ENCODE measurements around the gene SLC35B1. TPM values are rescaled to one million over a fixed set of nuclear protein-coding genes. Genes with fewer than 3 reads are reported as not detected.

Gene SLC35B1
- total RNA-seq, 3 donors from 2014 or later (not counting 1 experiment from before 2014, with no cell fraction given) = 74.0 to 121 (median 90.2) TPM

DNA sequence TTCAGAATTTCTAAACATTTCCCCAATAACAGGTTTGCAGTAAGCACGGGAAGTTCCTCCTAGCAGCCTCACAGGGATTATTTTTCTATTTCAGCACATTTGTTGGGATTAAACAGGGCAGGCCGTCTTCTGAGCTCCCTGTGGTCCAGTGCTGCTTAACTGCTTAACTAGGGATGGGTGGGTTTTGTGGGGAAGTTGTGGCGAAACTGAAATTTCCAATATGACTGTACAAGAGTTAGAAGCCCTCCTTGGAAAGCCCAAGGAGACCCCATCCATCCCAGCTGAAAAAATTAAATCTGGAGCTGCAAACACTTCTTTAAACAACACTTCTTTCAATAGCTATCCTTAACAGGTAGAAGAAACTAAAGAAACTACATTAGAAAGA, 33.9 kb upstream of the SLC35B1 start:
- intact Hi-C loops (cut with micrococcal nuclease) = no loop called here
- DNase-seq = no peak
- Histone ChIP-seq H3K9me3 (ENCODE audit: control insufficient read depth, insufficient read depth, low read length) (no peaks in the 10 kb centered on the region), H3K27ac (ENCODE audit: low read length) (peak overlapping the region; percentile 94), H3K36me3 (ENCODE audit: control insufficient read depth, insufficient read depth, low read length) (no peaks in the 10 kb centered on the region), H3K4me3 (ENCODE audit: low read length) (no peak overlapping the region), H3K27me3 (ENCODE audit: control insufficient read depth, insufficient read depth, low read length) (no peaks in the 10 kb centered on the region), H3K4me1 (ENCODE audit: control insufficient read depth, insufficient read depth, low read length) (peaks cover 90% of the 10 kb centered on the region)
- no peak for ATAC-seq
- Mint-ChIP-seq H3K4me1 (peaks cover 86 to 90% of the 10 kb centered on the region in 2 donors), H3K27me3 (ENCODE audit: low read depth in 2 of 2) (no peaks in the 10 kb centered on the region), H3K4me3 (peak overlapping the region; percentile 94), H3K9me3 (no peaks in the 10 kb centered on the region), H3K27ac (peak overlapping the region; percentile 99 to 100), H3K36me3 (no peaks in the 10 kb centered on the region)
- WGBS (ENCODE audit: insufficient coverage) = 15% methylated on average over 2 of the region's 3 CpGs
- TF ChIP-seq CTCF (IDR thresholded peaks at IDR 0.05) = no peak

GRCh38 chr17:49741009-49741691, 33.4 kb upstream of the SLC35B1 start:
- H3K27me3 Mint-ChIP-seq (ENCODE audit: low read depth in 2 of 2) = no peaks in the 10 kb centered on the region
- H3K4me3 Mint-ChIP-seq = peak overlapping the region; percentile 94
- Histone ChIP-seq H3K27me3 (ENCODE audit: control insufficient read depth, insufficient read depth, low read length) (no peaks in the 10 kb centered on the region), H3K36me3 (ENCODE audit: control insufficient read depth, insufficient read depth, low read length) (no peaks in the 10 kb centered on the region), H3K4me1 (ENCODE audit: control insufficient read depth, insufficient read depth, low read length) (peaks cover 90% of the 10 kb centered on the region), H3K27ac (ENCODE audit: low read length) (peak overlapping the region; percentile 94), H3K9me3 (ENCODE audit: control insufficient read depth, insufficient read depth, low read length) (no peaks in the 10 kb centered on the region), H3K4me3 (ENCODE audit: low read length) (peak overlapping the region; percentile 33)
- H3K36me3 Mint-ChIP-seq = no peaks in the 10 kb centered on the region
- no peak for TF ChIP-seq CTCF (IDR thresholded peaks at IDR 0.05)
- H3K4me1 Mint-ChIP-seq = peaks cover 86 to 90% of the 10 kb centered on the region in 2 donors
- no peaks in the 10 kb centered on the region for H3K9me3 Mint-ChIP-seq
- peak in 1 of 3 donors; percentile 16 for ATAC-seq
- DNase-seq = peak in 1 of 2 donors; percentile 37
- intact Hi-C loops (cut with micrococcal nuclease) = no loop called here
- H3K27ac Mint-ChIP-seq = peak overlapping the region; percentile 99 to 100
- WGBS (ENCODE audit: insufficient coverage) = 39% methylated on average over 3 of the region's 5 CpGs

- peak overlapping the region; percentile 99 to 100 for H3K27ac Mint-ChIP-seq
- peaks cover 84 to 87% of the 10 kb centered on the region in 2 donors for H3K4me1 Mint-ChIP-seq
- H3K36me3 Mint-ChIP-seq = no peaks in the 10 kb centered on the region
- DNase-seq (peak; percentile 94 to 100), ATAC-seq (peak; percentile 88 to 99 (median 95))
- Histone ChIP-seq H3K36me3 (ENCODE audit: control insufficient read depth, insufficient read depth, low read length) (no peaks in the 10 kb centered on the region), H3K9me3 (ENCODE audit: control insufficient read depth, insufficient read depth, low read length) (no peaks in the 10 kb centered on the region), H3K27me3 (ENCODE audit: control insufficient read depth, insufficient read depth, low read length) (no peaks in the 10 kb centered on the region), H3K27ac (ENCODE audit: low read length) (peak overlapping the region; percentile 94), H3K4me3 (ENCODE audit: low read length) (peak overlapping the region; percentile 34), H3K4me1 (ENCODE audit: control insufficient read depth, insufficient read depth, low read length) (peaks cover 92% of the 10 kb centered on the region)
- no peaks in the 10 kb centered on the region for H3K27me3 Mint-ChIP-seq (ENCODE audit: low read depth in 2 of 2)
- WGBS (ENCODE audit: insufficient coverage) = 2% methylated on average over 6 of the region's 7 CpGs
- no peak for TF ChIP-seq CTCF (IDR thresholded peaks at IDR 0.05)
- intact Hi-C loops (cut with micrococcal nuclease) = loop anchor here (1.0 to 2.0 kb wide), 5 partner anchors 9 to 63 kb away; partner anchors contain the start of genes FAM117A and KAT7
- no peaks in the 10 kb centered on the region for H3K9me3 Mint-ChIP-seq
- peak overlapping the region; percentile 94 for H3K4me3 Mint-ChIP-seq
These were observed 32.0 kb upstream of the SLC35B1 start for GRCh38 chr17:49739641-49740271.
